Parietal lobe (tissue), 1 donor: ENCODE measurements around the gene KIF20A. TPM values are rescaled to one million over a fixed set of nuclear protein-coding genes. Genes with fewer than 3 reads are reported as not detected.

Experiments used
- total RNA-seq: library from RNA; depleted of rRNA; stranded (reverse); fragments of >200 nt; gene quantifications from one replicate; pipeline ENCODE4 v1.2.3, GENCODE V29; 2014

Gene KIF20A
- 6.3 TPM for total RNA-seq

GRCh38 chr5:138178516-138179276 is at the start of gene KIF20A, which contains the start of gene BRD8:
TSS of gene KIF20A (plus strand) at chr5:138179112. CDS start at chr5:138179681, 569 bp downstream.
TSS of gene BRD8 (minus strand) at chr5:138178630. CDS start at chr5:138178614, 16 bp downstream.

DNA sequence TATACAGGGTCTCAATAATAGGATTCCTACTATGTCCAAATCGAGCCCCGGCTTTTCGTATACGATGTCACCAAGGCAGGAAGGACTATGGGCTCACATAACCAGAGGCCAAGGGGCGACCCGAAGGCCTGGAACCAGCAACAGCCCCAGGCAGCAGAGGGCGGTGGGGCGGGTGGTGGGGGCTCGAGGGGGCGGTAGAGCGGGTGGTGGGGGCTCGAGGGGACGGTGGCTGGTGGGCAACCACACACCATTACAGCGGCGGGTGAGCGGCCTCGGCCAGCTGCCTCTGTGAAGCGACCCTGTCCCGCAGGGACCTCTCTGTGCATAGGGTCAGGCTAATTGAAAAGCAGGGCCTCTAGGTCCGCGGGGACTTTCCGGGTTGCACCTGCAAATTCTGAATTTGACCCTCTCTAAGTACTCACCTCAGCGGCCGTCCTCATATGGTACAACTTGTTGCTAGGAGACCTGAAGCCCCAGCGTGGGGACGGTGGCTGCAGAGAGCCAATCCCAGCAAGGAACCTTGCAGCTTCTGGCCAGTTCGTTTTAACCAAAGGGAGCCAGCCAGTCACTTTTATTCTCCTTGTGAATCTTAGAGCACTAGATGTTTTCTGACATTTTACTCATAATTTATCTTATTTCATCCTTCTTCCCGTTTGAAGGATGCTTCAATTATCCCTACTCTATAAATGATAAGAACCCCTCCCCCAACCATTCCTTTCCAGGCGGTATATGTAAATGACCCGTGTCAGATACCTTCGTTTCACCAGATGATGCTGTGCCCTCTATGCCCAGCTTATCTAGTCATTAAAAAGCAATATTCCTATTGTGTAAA is 39.7 kb upstream of the KIF20A start, which contains the start of gene NME5:
Gene NME5, minus strand, starts transcription at position 480 of the 832 bp plus-strand sequence. CDS start 648 bp downstream, outside the sequence.

GRCh38 chr5:138213161-138214029 is 34.5 kb downstream of the KIF20A start, which contains the start of gene CDC23:
TSS of gene CDC23 (minus strand) at chr5:138213323. CDS start at chr5:138213312, 11 bp downstream.

Other genes starting within 250 kb of the KIF20A start
- 114 TPM for gene FAM13B, start 146.0 kb upstream of the KIF20A start, total RNA-seq
- gene WNT8A, start 95.1 kb upstream of the KIF20A start, total RNA-seq, result not detected
- gene NME5, start 39.7 kb upstream of the KIF20A start, total RNA-seq, result 8.8 TPM
- 95.8 TPM for gene BRD8, start 482 bp upstream of the KIF20A start, total RNA-seq
- gene CDC23, start 34.2 kb downstream of the KIF20A start, total RNA-seq, result 36.3 TPM
- not detected for gene GFRA3, start 95.5 kb downstream of the KIF20A start, total RNA-seq
- 2.2 TPM for gene CDC25C, start 152.7 kb downstream of the KIF20A start, total RNA-seq
- 25.7 TPM for gene FAM53C, start 159.2 kb downstream of the KIF20A start, total RNA-seq
- 105 TPM for gene KDM3B, start 173.6 kb downstream of the KIF20A start, total RNA-seq